Naive B cell (primary cell): ENCODE measurements around the gene KDM4C. TPM values are rescaled to one million over a fixed set of nuclear protein-coding genes. Genes with fewer than 3 reads are reported as not detected.
A peak's percentile ranks its signal among the peaks of the same experiment; 100 is the strongest.
"Not testable (repeated sequence)": the region's sequence is repeated elsewhere in the genome, so short reads cannot be mapped to it uniquely, and the experiment has no call there.

Source experiments
- ATAC-seq, 2 donors: fragments of 150-1000 bp; cut with Tn5 transposase; 2 replicates each; pipeline ENCODE4 v1.10.0; 2021; ENCODE audit warnings: low read depth in 2 of 2, mild to moderate bottlenecking in 2 of 2, moderate library complexity in 2 of 2
- DNase-seq: peaks from one replicate; pipeline ENCODE4 v3.0.0; 2022
- H3K27ac Mint-ChIP-seq, 6 donors: one replicate each; pipeline ENCODE4 v1.8.0; 2020 to 2022; ENCODE audit warnings: mild to moderate bottlenecking in 6 of 6, mixed read lengths in 6 of 6, moderate library complexity in 5 of 6, inconsistent platforms in 2 of 6
- H3K27me3 Mint-ChIP-seq, 3 donors: one replicate each; pipeline ENCODE4 v1.8.0; 2021 to 2022; ENCODE audit warnings: mixed read lengths in 3 of 3, mild to moderate bottlenecking in 1 of 3
- H3K36me3 Mint-ChIP-seq, 2 donors: one replicate each; pipeline ENCODE4 v1.8.0; 2020 to 2022; ENCODE audit warnings: mixed read lengths in 2 of 2, inconsistent platforms in 1 of 2, mild to moderate bottlenecking in 1 of 2
- H3K4me1 Mint-ChIP-seq, 3 donors: one replicate each; pipeline ENCODE4 v1.8.0; 2020 to 2022; ENCODE audit warnings: mixed read lengths in 3 of 3, inconsistent platforms in 1 of 3, mild to moderate bottlenecking in 1 of 3, moderate library complexity in 1 of 3
- H3K4me3 Mint-ChIP-seq, 8 donors: one replicate each; pipeline ENCODE4 v1.8.0; 2020 to 2022; ENCODE audit warnings: mild to moderate bottlenecking in 8 of 8, mixed read lengths in 8 of 8, moderate library complexity in 8 of 8, inconsistent platforms in 2 of 8
- H3K9me3 Mint-ChIP-seq, 7 donors: one replicate each; pipeline ENCODE4 v1.8.0; 2020 to 2022; ENCODE audit warnings: mixed read lengths in 7 of 7, mild to moderate bottlenecking in 5 of 7, inconsistent platforms in 2 of 7, moderate library complexity in 1 of 7
- polyA plus RNA-seq, 6 donors: library from polyadenylated mRNA; unstranded; fragments of 300-500 nt; fragmentation: Illumina TruSeq; gene quantifications; one replicate each; pipeline ENCODE4 v1.2.3, GENCODE V29; 2021; ENCODE audit warnings: low read depth in 6 of 6

The KDM4C gene
- polyA plus RNA-seq, 6 donors from 2014 or later: 54.5 to 83.5 (median 68.2) TPM

DNA sequence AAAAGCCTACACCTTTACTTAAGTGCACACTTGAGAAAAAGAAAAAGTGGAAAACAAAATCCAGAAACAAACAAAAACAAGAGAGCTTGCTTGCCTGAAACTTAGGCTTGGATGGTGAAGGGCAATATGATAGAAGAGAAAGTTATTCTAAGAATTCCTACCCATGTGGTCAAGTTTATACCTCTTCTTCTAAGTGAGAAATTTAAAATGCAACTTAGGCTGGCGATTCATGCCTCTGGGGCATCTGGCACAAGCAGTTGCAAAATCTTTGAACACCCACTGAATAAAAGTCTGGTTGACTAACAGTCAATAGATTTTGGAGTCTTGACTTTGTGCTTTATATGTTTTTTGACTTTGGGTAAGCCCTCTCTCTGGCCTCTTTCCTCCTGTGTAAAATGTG, 239.6 kb downstream of the KDM4C start:
- Mint-ChIP-seq H3K9me3 (peaks cover 0 to 1% (median 0%) of the 10 kb centered on the region in 7 donors), H3K27ac (peak overlapping the region in 1 of 6 donors; percentile 16), H3K36me3 (peaks cover 23 to 35% of the 10 kb centered on the region in 2 donors), H3K27me3 (no peaks in the 10 kb centered on the region), H3K4me3 (peak overlapping the region in 2 of 8 donors; percentile 10 to 73), H3K4me1 (peaks cover 8 to 12% (median 11%) of the 10 kb centered on the region in 3 donors)
- DNase-seq (no peak), ATAC-seq (no peak)

DNA sequence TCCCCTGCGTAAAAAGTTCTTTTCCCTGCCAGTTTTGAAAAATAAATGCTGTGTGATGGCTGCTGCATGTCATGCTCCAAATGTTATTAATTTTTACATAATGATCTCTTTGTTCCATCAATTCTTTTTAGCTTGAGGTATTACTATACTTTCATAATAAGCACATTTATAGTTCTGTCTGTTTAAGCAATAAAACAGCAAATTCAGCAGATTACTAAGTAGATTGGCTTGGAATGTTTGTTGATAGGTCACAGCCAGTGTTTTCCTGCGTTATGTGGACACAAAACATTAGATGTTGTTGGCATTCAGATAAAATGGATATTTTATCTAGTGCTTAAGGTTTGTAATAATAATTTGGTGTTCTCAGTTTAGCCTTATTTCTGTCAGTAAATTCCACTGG, 242.0 kb downstream of the KDM4C start:
- DNase-seq (no peak), ATAC-seq (no peak)
- H3K36me3 Mint-ChIP-seq: peaks cover 20 to 25% of the 10 kb centered on the region in 2 donors
- H3K27ac Mint-ChIP-seq: peak overlapping the region in 1 of 6 donors; percentile 57
- no peaks in the 10 kb centered on the region for H3K27me3 Mint-ChIP-seq
- H3K4me1 Mint-ChIP-seq: peaks cover 4 to 8% (median 6%) of the 10 kb centered on the region in 3 donors
- no peak overlapping the region for H3K4me3 Mint-ChIP-seq
- H3K9me3 Mint-ChIP-seq: no peaks in the 10 kb centered on the region

DNA sequence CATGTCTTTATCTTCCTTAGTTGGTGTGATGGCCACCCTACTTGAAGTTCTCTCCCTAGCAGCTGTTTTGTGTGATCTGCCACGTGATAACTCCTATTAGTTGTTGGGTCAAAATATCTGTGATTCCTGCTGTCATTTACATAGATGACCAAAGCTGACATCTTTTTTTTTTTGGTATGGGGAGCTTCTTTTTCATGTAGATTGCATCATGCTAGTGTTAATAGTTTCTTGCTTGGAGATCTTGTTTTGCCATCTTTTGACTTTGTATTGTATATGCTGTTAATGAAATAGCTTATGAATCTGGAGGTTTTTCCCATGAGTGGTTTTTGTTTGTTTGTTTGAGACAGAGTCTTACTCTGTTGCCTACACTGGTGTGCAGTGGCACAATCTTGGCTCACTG, 243.8 kb downstream of the KDM4C start:
- H3K27ac Mint-ChIP-seq: peak overlapping the region in 1 of 6 donors; percentile 68
- ATAC-seq: no peak
- H3K36me3 Mint-ChIP-seq: peaks cover 14 to 18% of the 10 kb centered on the region in 2 donors
- no peaks in the 10 kb centered on the region for H3K27me3 Mint-ChIP-seq
- H3K4me3 Mint-ChIP-seq: no peak overlapping the region
- no peaks in the 10 kb centered on the region for H3K9me3 Mint-ChIP-seq
- H3K4me1 Mint-ChIP-seq: peaks cover 4 to 8% (median 6%) of the 10 kb centered on the region in 3 donors
- no peak for DNase-seq

DNA sequence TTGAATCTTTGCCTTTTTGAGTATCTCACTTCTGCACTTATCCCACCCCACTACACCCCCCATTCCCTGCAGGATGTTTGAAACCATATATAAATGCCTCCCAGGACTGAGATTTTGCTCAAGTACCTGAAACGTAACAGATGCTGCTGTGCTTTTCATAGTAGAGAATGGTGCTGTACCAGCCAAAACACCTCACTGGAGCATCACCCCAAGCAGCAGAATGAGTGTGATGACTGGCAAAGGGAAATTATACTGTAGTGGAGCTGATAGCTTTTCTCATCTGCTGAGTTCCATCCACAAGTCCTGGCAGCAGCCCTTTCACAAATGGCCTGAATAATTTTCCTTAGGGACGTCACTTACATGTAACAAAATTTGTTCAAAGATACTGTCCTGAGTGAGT, 246.1 kb downstream of the KDM4C start:
- Mint-ChIP-seq H3K9me3 (peaks cover 0 to 8% (median 4%) of the 10 kb centered on the region in 7 donors), H3K27ac (peak overlapping the region in 1 of 6 donors; percentile 32), H3K4me1 (no peaks in the 10 kb centered on the region), H3K27me3 (no peaks in the 10 kb centered on the region), H3K4me3 (no peak overlapping the region), H3K36me3 (peaks cover 18 to 21% of the 10 kb centered on the region in 2 donors)
- no peak for ATAC-seq
- DNase-seq: no peak

DNA sequence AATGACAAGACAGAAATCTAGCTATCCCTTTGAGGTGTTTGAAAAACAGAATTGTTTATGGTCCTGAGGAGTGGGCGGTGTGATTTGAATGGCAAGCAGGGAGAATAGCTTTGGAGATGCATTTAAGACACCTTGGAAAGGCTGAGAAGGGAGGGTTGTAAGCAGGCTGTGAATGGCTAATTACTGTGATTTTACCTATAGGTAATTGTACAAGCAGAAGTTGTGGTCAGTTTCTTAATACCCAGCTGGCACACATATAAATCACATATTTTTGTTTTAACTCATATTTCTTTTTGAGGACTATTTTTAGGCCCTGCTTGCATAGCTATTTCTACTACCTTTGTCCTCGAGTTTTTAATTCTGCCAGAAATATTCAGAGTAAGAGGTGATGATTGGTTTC, 248.6 kb downstream of the KDM4C start:
- Mint-ChIP-seq H3K4me3 (no peak overlapping the region), H3K4me1 (peaks cover 0 to 5% (median under 1%) of the 10 kb centered on the region in 3 donors), H3K27ac (peak overlapping the region in 4 of 6 donors; percentile 9 to 44 (median 38)), H3K9me3 (peaks cover 2 to 14% (median 4%) of the 10 kb centered on the region in 7 donors), H3K27me3 (no peaks in the 10 kb centered on the region), H3K36me3 (peaks cover 26 to 29% of the 10 kb centered on the region in 2 donors)
- DNase-seq (no peak), ATAC-seq (no peak)

DNA sequence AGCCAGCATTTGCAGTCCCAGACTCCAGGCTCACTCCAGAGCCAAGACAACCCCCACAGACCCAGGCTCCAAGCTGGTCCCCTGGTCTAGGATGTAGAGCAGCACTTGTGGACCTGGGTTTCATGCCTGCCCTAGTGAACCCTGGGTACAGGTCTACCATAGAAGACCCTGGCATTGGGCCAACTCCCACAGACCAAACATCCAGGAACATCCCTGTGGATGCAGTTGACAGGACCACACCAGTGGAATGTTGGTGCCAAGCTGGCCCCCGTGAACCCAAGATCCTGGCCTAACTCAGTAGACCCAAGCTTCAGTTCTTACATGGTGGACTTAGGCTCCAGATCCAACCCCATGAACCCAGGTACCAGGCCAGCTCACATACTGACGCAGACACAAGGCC, 250.6 kb downstream of the KDM4C start:
- H3K4me1 Mint-ChIP-seq: peaks cover 0 to 9% (median 4%) of the 10 kb centered on the region in 3 donors
- ATAC-seq (no peak), DNase-seq (no peak)
- H3K27me3 Mint-ChIP-seq: no peaks in the 10 kb centered on the region
- peaks cover 2 to 14% (median 4%) of the 10 kb centered on the region in 7 donors for H3K9me3 Mint-ChIP-seq
- no peak overlapping the region for H3K4me3 Mint-ChIP-seq
- H3K27ac Mint-ChIP-seq: no peak overlapping the region
- H3K36me3 Mint-ChIP-seq: peaks cover 26 to 31% of the 10 kb centered on the region in 2 donors

DNA sequence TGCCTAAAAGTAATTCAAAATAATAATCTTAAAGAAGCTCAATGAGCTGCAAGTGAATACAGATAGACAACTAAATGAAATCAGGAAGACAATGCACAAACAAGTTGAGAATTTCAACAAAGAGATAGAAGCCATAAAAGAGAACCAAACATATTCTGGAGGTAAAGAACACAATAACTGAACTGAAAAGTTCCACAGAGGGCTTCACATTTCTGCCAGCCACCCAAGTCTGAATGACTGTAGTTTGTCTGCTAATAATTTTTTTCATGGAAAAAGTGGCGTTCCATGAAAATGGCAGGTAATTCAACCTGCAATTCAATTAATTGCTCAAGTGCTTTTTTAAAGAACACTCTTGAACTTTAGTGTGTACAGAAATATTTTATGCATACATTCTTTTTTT, 251.3 kb downstream of the KDM4C start:
- Mint-ChIP-seq H3K9me3 (peaks cover 2 to 14% (median 4%) of the 10 kb centered on the region in 7 donors), H3K36me3 (peaks cover 26 to 37% of the 10 kb centered on the region in 2 donors), H3K27ac (no peak overlapping the region), H3K27me3 (no peaks in the 10 kb centered on the region), H3K4me1 (peaks cover 0 to 9% (median 4%) of the 10 kb centered on the region in 3 donors), H3K4me3 (no peak overlapping the region)
- ATAC-seq (no peak), DNase-seq (no peak)

DNA sequence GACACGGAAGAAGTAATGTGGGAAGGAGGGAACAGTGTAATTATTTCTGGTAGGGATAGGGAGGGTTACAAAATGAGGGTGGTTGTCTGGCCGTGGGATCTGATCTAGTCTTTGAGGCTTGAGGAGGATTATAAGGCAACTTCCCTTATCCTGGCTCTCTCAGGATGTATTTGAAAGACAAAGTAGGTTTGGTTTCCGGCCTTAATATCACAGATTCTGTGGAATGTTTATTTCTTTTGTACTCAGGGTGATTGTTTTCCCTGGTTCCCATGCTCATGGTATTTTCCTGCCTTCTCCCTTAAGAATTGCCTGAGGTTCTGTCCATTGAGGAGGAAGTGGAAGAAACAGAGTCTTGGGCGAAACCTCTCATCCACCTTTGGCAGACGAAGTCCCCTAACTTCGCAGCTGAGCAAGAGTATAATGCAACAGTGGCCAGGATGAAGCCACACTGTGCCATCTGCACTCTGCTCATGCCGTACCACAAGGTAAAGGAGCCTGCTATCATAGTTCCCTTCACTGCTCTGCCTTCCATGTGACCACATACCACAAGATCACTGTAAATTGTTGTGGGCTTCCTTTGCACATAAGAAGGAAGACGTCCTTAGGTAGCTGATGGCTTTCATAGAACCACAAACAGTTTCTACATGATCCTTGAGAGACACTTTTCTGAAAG, 253.8 kb downstream of the KDM4C start:
- Mint-ChIP-seq H3K36me3 (peaks cover 20 to 41% of the 10 kb centered on the region in 2 donors), H3K4me1 (peaks cover 0 to 9% (median 4%) of the 10 kb centered on the region in 3 donors), H3K9me3 (peaks cover 2 to 14% (median 4%) of the 10 kb centered on the region in 7 donors), H3K27ac (peak overlapping the region in 5 of 6 donors; percentile 5 to 88 (median 19)), H3K4me3 (no peak overlapping the region), H3K27me3 (no peaks in the 10 kb centered on the region)
- no peak for DNase-seq
- ATAC-seq: peak; percentile 45 to 51

DNA sequence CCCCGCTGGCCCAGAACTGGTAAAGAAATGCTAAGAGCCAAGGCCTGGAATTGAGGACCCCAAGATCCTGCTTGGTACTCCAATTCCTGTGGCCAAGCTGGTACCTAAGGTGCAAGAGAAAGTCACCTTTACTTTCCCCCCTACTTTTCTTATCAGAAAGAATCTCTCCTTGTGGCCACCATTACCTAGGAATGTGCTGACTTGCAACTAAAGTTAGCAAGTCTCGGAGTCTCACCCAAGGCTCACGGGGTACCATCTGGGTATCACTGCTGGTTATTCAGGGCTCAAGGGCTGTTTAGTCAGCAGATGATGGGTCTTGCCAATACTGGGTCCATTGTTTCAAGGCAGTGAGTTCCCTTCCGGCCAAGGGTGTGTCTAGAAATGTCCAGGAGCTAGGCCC, 270.2 kb downstream of the KDM4C start:
- Mint-ChIP-seq H3K4me1 (peaks cover 0 to 6% (median 0%) of the 10 kb centered on the region in 3 donors), H3K27ac (no peak overlapping the region), H3K4me3 (no peak overlapping the region), H3K9me3 (no peaks in the 10 kb centered on the region), H3K36me3 (peaks cover 26 to 41% of the 10 kb centered on the region in 2 donors), H3K27me3 (no peaks in the 10 kb centered on the region)
- DNase-seq (no peak), ATAC-seq (no peak)

DNA sequence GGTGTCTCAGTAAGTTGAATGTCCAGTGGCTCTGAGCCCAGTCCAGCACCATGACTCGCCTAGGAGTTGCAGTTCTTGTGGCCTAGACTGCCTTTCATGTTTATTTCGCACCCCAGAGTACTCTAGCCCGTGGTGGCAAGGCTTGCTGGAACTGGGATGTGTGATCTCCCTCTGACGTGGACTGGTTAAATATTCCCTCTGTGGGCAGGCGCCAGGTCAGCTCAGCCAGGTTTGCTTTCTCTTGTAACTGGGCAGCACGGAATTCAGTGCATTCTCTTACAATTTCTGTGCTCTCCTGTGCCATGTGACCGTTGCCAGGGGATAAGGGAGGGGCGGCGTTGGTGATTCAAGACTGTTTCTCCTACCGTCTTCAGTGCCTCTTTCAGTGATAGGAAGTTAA, 270.8 kb downstream of the KDM4C start:
- H3K4me1 Mint-ChIP-seq: peaks cover 0 to 6% (median 0%) of the 10 kb centered on the region in 3 donors
- ATAC-seq (no peak), DNase-seq (no peak)
- peaks cover 21 to 35% of the 10 kb centered on the region in 2 donors for H3K36me3 Mint-ChIP-seq
- H3K9me3 Mint-ChIP-seq: no peaks in the 10 kb centered on the region
- no peak overlapping the region for H3K4me3 Mint-ChIP-seq
- peak overlapping the region in 2 of 6 donors; percentile 45 to 60 for H3K27ac Mint-ChIP-seq
- H3K27me3 Mint-ChIP-seq: no peaks in the 10 kb centered on the region

DNA sequence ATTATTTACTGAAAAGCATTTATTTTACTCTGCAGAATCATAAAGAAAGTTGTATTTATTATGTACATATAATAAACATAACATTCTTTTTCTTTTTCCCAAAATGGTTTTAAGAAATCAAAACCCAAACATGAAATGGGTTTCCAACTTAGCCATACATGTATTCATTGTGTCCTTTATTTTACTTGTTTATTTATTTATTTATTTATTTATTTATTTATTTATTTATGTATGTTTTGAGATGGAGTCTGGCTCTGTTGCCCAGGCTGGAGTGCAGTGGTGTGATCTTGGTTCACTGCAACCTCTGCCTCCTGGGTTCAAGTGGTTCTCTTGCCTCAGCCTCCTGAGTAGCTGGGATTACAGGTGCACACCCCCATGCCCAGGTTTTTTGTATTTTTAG, 273.2 kb downstream of the KDM4C start:
- not testable (repeated sequence) for H3K27me3 Mint-ChIP-seq, H3K4me3 Mint-ChIP-seq, H3K27ac Mint-ChIP-seq, H3K9me3 Mint-ChIP-seq, ATAC-seq, H3K4me1 Mint-ChIP-seq, DNase-seq
- H3K36me3 Mint-ChIP-seq: peaks cover 27 to 29% of the 10 kb centered on the region in 2 donors

DNA sequence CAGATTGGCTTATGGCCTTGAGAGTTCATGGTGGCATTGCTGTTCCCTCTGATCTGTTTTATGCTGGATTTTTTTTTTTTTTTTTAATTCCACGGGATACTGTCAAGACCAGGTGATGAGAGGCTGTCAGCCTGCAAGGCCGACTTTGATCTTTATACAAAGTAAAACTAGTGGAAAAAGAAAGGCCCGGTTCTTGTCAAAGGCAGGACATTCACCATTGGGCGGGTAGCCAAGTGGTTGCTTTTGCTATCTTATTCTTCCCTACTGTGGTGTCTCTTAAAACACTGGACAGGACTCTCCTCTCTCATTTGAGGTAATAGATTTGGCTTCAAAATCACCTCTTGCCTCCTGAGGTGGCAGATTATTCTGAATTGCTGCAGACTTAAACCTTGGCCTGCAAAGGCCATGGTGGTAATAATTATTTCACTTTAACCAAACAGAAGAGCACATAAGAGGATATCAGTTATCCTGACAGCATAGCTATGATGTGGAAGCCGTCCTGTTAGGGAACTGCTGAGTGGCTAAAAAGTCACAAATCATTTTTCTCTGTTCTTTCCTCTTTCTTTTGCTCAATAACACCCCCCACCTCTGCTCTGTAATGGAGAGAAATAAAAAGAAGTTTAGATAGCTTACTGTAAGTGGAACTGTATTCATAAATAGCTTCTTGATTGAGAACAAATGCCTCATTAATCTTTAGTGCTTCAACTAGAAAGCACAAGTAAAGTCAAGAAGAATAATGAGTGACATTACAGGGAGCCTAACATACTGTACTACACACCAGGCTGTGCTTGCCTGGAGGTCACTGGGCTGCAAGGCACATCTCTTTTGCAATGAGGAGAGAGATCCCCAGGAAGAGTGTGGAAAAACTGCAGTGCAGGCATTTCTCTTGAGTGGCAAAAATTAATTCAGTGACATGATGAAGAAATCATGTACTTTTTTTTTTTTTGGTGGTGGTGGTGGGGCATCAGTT, 275.6 kb downstream of the KDM4C start:
- no peaks in the 10 kb centered on the region for H3K27me3 Mint-ChIP-seq
- peak overlapping the region in 1 of 6 donors; percentile 30 for H3K27ac Mint-ChIP-seq
- H3K36me3 Mint-ChIP-seq: peaks cover 17 to 20% of the 10 kb centered on the region in 2 donors
- no peak for ATAC-seq
- no peak for DNase-seq
- H3K9me3 Mint-ChIP-seq: no peaks in the 10 kb centered on the region
- H3K4me1 Mint-ChIP-seq: peaks cover 0 to 6% (median 4%) of the 10 kb centered on the region in 3 donors
- no peak overlapping the region for H3K4me3 Mint-ChIP-seq

DNA sequence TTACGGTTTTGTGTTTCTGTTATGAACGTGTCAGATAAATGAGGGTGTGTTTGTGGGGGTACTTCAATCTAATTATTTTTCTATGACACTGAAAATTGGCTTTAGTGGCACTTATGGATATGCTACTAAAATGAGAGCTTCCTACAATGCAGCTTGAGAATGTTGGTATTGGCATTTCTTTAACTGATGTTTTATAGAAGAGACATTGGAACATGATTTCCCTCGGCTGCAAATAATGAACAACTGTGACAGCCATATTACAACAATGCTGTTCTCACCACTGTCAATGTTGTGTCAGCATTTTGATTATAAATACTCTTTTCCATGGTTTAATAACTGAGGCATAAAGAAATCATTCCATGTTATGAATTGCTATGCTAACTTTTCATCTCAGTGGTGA, 279.4 kb downstream of the KDM4C start:
- ATAC-seq (no peak), DNase-seq (no peak)
- H3K36me3 Mint-ChIP-seq: peaks cover 19 to 20% of the 10 kb centered on the region in 2 donors
- H3K9me3 Mint-ChIP-seq: no peaks in the 10 kb centered on the region
- no peak overlapping the region for H3K4me3 Mint-ChIP-seq
- H3K27me3 Mint-ChIP-seq: no peaks in the 10 kb centered on the region
- no peak overlapping the region for H3K27ac Mint-ChIP-seq
- peaks cover 0 to 6% (median 4%) of the 10 kb centered on the region in 3 donors for H3K4me1 Mint-ChIP-seq
